Measurements from ENCODE around the gene PRPH.
"Not testable (repeated sequence)": the region's sequence is repeated elsewhere in the genome, so short reads cannot be mapped to it uniquely, and the experiment has no call there.

The PRPH gene

DNA sequence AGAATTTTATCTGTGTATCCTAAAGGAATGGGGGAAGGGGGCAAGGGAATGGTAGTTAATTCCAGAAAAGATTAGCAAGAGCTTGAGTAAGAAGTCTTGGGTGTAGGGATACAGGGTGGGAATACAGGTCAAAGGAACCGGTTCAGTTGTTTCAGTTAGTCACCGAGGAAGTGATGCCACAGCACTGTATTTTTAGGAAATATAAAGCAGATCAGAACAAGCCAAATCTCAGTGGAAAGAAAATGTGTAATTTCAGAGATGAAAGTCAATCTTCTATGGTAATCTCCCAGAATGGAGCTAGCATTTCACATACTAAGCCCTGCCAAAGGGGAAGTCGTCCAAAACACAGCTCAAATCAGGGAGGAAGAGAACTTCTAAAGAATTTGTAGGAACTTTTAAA, 34.8 kb upstream of the PRPH start:
- TF ChIP-seq, protein P1, sequence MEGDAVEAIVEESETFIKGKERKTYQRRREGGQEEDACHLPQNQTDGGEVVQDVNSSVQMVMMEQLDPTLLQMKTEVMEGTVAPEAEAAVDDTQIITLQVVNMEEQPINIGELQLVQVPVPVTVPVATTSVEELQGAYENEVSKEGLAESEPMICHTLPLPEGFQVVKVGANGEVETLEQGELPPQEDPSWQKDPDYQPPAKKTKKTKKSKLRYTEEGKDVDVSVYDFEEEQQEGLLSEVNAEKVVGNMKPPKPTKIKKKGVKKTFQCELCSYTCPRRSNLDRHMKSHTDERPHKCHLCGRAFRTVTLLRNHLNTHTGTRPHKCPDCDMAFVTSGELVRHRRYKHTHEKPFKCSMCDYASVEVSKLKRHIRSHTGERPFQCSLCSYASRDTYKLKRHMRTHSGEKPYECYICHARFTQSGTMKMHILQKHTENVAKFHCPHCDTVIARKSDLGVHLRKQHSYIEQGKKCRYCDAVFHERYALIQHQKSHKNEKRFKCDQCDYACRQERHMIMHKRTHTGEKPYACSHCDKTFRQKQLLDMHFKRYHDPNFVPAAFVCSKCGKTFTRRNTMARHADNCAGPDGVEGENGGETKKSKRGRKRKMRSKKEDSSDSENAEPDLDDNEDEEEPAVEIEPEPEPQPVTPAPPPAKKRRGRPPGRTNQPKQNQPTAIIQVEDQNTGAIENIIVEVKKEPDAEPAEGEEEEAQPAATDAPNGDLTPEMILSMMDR (IDR thresholded peaks at IDR 0.05; ENCODE audit: low read length, missing control alignments): no peak
- no peak overlapping the region for H3K4me3 ChIP-seq (replicated peaks; ENCODE audit: low read depth, low read length)
- DNase-seq (ENCODE audit: low read depth): peak; percentile 74

DNA sequence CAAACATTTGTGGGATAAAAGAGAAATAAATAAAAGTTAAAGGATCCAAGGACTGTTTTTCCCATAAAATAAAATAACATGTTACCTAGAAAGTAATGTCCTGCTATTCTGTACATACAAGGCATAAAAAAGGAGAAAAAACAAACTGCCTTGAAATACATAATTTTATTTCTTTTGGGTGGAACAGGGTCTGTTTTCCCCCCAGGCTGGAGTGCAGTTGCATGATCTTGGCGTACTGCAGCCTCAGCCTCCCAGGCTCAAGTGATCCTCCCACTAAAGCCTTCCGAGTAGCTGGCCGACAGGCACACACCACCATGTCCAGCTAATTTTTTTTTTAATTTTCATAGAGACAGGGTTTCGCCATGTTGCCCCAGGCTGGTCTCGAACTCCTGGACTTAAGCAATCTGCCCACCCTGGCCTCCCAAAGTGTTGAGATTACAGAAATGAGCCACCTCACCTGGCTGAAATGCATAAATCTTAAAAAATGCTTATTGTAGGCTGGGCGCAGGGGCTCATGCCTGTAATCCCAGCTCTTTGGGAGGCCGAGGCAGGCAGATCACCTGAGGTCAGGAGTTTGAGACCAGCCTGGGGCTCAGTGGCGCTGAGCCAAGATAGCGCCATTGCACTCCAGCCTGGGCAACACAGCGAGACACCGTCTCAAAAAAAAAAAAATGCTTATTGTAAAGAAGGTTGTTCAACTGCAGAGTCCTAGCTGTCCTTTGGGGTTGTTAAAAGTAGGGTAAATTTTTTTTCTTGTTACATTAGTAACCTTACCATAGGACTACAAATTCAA, 34.2 kb upstream of the PRPH start:
- TF ChIP-seq, protein P1 (IDR thresholded peaks at IDR 0.05; ENCODE audit: low read length, missing control alignments): no peak
- DNase-seq (ENCODE audit: low read depth): no peak
- H3K4me3 ChIP-seq (replicated peaks; ENCODE audit: low read depth, low read length): no peak overlapping the region

DNA sequence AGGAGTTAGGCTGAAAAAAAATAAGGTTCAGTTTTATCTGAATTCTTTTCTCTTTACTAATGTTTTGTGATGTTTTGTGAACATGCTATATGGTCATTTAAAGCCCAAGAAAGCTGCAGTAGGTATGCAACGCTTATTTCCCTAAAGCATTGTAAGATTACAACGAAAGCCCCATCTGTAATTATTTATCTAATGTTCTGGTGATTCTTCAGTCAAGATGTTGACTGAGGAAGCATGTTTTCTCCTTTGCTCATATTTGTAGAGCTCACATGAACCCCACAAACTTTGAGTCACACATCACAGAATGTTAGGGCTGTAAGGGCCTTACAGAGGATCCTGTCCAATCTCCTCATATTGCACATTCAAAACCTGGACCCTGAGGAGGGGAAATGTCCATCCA, 33.2 kb upstream of the PRPH start:
- H3K4me3 ChIP-seq (replicated peaks; ENCODE audit: low read depth, low read length): no peak overlapping the region
- TF ChIP-seq, protein P1 (IDR thresholded peaks at IDR 0.05; ENCODE audit: low read length, missing control alignments): no peak
- no peak for DNase-seq (ENCODE audit: low read depth)

DNA sequence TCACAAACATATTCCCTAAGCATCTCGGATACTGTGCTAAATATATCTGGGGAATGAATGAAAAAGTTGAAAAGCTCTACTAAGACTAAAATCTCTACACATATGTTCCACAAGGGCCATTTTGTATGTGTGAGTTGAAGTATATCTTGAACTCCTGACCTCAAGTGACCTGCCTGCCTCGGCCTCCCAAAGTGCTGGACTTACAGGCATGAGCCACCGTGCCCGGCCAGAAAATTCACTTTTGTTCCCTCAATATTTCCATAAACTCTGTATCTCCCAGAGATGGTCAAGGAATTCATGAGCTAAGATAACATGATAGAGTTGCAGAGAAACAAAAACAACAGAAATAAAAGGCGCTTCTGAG, 31.6 kb upstream of the PRPH start:
- DNase-seq (ENCODE audit: low read depth): no peak
- TF ChIP-seq, protein P1 (IDR thresholded peaks at IDR 0.05; ENCODE audit: low read length, missing control alignments): no peak
- no peak overlapping the region for H3K4me3 ChIP-seq (replicated peaks; ENCODE audit: low read depth, low read length)

DNA sequence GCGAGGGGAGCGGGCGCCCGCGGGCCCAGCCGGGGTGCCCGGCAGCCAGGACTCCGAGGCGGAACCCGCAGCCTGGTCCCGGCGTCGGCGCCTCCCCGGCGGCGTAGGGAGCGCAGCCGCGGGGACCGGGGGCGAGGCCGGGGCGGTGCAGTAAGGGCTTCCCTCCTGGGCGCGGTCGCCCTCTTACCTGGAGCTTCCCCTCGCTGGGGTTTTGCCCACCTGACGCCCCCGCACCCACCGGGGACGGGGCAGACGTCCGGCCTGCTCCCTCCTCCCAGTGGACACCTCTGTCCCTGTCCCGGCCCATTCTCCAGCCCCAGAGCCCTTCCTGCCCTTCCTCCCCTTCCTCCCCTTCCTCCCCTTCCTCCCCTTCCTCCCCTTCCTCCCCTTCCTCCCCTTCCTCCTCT, 30.5 kb upstream of the PRPH start:
- peak; percentile 29 for DNase-seq (ENCODE audit: low read depth)

DNA sequence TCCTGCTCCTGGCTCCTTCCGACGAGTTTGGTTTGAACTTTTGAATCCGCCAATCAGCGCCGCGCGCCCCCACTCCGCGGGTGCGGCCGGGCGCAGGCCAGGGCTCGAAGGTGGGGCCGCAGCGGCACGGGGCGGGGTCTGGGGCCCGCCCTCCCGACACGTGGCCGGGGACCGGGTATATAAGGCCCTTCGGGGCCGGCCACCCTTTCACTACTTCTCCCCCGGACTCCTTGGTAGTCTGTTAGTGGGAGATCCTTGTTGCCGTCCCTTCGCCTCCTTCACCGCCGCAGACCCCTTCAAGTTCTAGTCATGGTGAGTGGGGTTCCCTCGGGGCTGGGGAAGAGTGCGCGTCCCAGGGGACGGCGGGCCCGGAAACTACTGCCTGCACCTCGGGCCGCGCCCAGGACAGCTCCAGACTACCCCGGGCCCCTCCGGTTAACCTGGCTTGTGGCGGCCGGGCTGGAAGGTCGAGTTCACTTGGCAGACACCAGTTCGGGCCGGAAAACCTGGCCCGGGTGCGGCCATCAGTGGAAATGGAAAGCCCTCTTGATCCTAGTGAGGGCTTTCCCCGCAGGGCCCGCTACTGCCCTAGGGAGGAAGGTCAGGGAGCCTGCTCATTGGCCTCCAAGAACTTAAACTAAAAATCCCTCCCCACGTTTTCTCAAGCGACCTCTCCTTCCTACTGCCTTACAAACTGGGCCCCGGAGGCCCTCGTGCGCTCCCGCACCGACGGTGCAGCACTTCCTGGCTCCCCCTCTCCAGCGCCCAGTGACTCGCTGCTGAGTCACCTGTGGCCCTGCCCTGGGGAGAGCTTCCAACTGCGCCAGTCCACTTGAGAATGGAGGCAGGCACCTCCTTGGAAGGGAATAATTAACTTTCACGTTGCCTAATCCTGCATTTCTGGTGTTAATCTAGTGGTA, 29.8 kb upstream of the PRPH start, which contains the start of gene TUBA1C:
Gene TUBA1C, plus strand, starts transcription at position 210 of the 920 bp plus-strand sequence. Its CDS starts 100 bp downstream, at position 310.
- peak within 1 kb of the TSS; percentile 78 for H3K4me3 ChIP-seq (replicated peaks; ENCODE audit: low read depth, low read length)
- TF ChIP-seq, protein P1 (IDR thresholded peaks at IDR 0.05; ENCODE audit: low read length, missing control alignments): no peak
- DNase-seq (ENCODE audit: low read depth): peak; percentile 93

More for the DNA sequence above, 30.5 kb upstream of the PRPH start:
- TF ChIP-seq, protein P1 (IDR thresholded peaks at IDR 0.05; ENCODE audit: low read length, missing control alignments): no peak
- H3K4me3 ChIP-seq (replicated peaks; ENCODE audit: low read depth, low read length): peak overlapping the region; percentile 78

DNA sequence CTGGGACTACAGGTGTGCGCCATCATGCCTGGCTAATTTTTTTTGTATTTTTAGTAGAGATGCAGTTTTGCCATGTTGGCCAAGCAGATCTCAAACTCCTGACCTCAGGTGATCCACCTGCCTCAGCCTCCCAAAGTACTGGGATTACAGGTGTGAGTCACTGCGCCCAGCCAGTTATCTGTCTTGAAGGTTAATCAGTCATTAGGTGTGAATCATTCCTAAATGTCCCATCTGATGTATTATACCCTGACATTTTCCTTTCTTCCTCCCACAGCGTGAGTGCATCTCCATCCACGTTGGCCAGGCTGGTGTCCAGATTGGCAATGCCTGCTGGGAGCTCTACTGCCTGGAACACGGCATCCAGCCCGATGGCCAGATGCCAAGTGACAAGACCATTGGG, 25.8 kb upstream of the PRPH start:
- DNase-seq (ENCODE audit: low read depth): not testable (repeated sequence)
- H3K4me3 ChIP-seq (replicated peaks; ENCODE audit: low read depth, low read length): peak overlapping the region; percentile 9

Data from fibroblast of pulmonary artery (primary cell).